OCI-LY7 (cell line): ENCODE data around the gene C16orf82.

Experiments
- EZH2phosphoT487 ChIP-seq: fragments of 200-600 bp; sonication (generic); IDR thresholded peaks from 2 replicates; pipeline ENCODE4 v1.6.1; 2018; ENCODE audit warnings: low read depth, borderline replicate concordance, mild to moderate bottlenecking, mixed run types, antibody characterized with exemption, low read length, moderate library complexity, mixed read lengths
- TF ChIP-seq, protein P1 (sequence below): fragments of 200-600 bp; sonication (generic); conservative IDR thresholded peaks from 2 replicates; pipeline ENCODE4 v1.5.1; 2014; ENCODE audit warnings: mild to moderate bottlenecking, antibody characterized with exemption, low read length, moderate library complexity, mixed read lengths

DNA sequence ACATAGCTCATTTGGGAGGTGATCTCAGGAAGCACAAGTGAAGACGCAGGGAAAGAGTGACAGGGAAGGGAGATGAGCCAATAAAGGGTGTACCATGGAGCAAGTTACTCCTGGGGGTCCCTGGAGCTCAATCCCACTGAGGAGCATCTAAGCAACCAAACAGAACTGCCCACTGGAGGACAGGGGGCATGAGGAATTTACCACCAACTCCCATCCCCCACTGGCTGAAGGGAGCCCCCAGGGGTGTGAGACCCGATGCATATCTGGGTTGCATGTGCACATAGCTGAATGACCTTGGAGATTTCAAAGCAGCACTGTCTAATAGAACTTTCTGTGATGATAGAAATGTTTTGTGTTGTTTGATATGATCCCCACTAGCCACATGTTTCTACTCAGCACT is 29.6 kb downstream of the C16orf82 start:
- TF ChIP-seq, protein P1, sequence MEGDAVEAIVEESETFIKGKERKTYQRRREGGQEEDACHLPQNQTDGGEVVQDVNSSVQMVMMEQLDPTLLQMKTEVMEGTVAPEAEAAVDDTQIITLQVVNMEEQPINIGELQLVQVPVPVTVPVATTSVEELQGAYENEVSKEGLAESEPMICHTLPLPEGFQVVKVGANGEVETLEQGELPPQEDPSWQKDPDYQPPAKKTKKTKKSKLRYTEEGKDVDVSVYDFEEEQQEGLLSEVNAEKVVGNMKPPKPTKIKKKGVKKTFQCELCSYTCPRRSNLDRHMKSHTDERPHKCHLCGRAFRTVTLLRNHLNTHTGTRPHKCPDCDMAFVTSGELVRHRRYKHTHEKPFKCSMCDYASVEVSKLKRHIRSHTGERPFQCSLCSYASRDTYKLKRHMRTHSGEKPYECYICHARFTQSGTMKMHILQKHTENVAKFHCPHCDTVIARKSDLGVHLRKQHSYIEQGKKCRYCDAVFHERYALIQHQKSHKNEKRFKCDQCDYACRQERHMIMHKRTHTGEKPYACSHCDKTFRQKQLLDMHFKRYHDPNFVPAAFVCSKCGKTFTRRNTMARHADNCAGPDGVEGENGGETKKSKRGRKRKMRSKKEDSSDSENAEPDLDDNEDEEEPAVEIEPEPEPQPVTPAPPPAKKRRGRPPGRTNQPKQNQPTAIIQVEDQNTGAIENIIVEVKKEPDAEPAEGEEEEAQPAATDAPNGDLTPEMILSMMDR: no peak
- TF ChIP-seq EZH2phosphoT487: no peak
